Esophagus muscularis mucosa (tissue), 4 donors: ENCODE measurements around the gene RPRML. TPM values are rescaled to one million over a fixed set of nuclear protein-coding genes. Genes with fewer than 3 reads are reported as not detected.
"Not testable (repeated sequence)": the region's sequence is repeated elsewhere in the genome, so short reads cannot be mapped to it uniquely, and the experiment has no call there.

Experiments used
- DNase-seq: peaks from one replicate; pipeline ENCODE4 v3.0.0-alpha.2; 2017; ENCODE audit errors: extremely low spot score
- H3K27ac ChIP-seq, 4 donors: fragments of 200-600 bp; sonication (generic); replicated peaks in 1 of 4; 1 replicate in 3 of 4; 2 replicates in 1 of 4; pipeline ENCODE4 v1.5.1; 2016 to 2019; ENCODE audit warnings: mild to moderate bottlenecking in 1 of 4
- H3K27me3 ChIP-seq, 4 donors: fragments of 200-600 bp; sonication (generic); one replicate each; pipeline versions ENCODE4 v1.5.1 to v1.6.0; 2016 to 2019
- H3K36me3 ChIP-seq, 4 donors: fragments of 200-600 bp; sonication (generic); one replicate each; pipeline ENCODE4 v1.5.1; 2016 to 2019
- H3K4me1 ChIP-seq, 4 donors: fragments of 200-600 bp; sonication (generic); one replicate each; pipeline ENCODE4 v1.5.1; 2016 to 2019
- H3K4me3 ChIP-seq, 4 donors: fragments of 200-600 bp; sonication (generic); 1 replicate in 2 of 4; 2 replicates in 2 of 4; pipeline ENCODE4 v1.5.1; 2016 to 2019; ENCODE audit warnings: mild to moderate bottlenecking in 4 of 4, moderate library complexity in 1 of 4
- H3K9me3 ChIP-seq, 4 donors: fragments of 200-600 bp; sonication (generic); 1 replicate in 3 of 4; 2 replicates in 1 of 4; pipeline ENCODE4 v1.5.1; 2016 to 2019
- CTCF ChIP-seq, 3 experiments: fragments of 200-600 bp in 2 of 3; fragments of 450-650 bp in 1 of 3; sonication (generic) in 2 of 3; IDR thresholded peaks; one replicate each; pipeline ENCODE4 v1.5.1; 2017 to 2019; ENCODE audit warnings: antibody characterized with exemption in 3 of 3, mild to moderate bottlenecking in 2 of 3, moderate library complexity in 1 of 3
- EP300 ChIP-seq: sonication (generic); formaldehyde crosslinking; IDR thresholded peaks from one replicate; pipeline ENCODE4 v1.6.1; 2017; ENCODE audit warnings: antibody characterized with exemption
- POLR2A ChIP-seq: fragments of 450-650 bp; IDR thresholded peaks from one replicate; pipeline ENCODE4 v1.6.1; 2017; ENCODE audit warnings: antibody characterized with exemption, moderate library complexity, mild to moderate bottlenecking, low read depth
- POLR2AphosphoS5 ChIP-seq, 2 donors: sonication (generic); formaldehyde crosslinking; IDR thresholded peaks; one replicate each; pipeline ENCODE4 v1.6.1; 2017; ENCODE audit warnings: antibody characterized with exemption in 2 of 2
- WGBS: methylation state at CpG from one replicate; pipeline ENCODE4 v1.1.5; 2018; 5-methylcytosine and 5-hydroxymethylcytosine counted together
- intact Hi-C: fragments of 100-400 bp; cut with DNase I; formaldehyde crosslinking; loops from one replicate; pipeline ENCODE4 v1.15.1; 2023
- total RNA-seq, 4 donors: library from RNA; depleted of rRNA; stranded (reverse); fragments of >200 nt; gene quantifications; one replicate each; pipeline versions ENCODE4 v1.1.0 to v1.2.1, GENCODE V29; 2016

RPRML gene
- under 1 TPM in 2 of 4 donors, not detected in 2; 0.26 to 0.50 TPM for total RNA-seq

DNA sequence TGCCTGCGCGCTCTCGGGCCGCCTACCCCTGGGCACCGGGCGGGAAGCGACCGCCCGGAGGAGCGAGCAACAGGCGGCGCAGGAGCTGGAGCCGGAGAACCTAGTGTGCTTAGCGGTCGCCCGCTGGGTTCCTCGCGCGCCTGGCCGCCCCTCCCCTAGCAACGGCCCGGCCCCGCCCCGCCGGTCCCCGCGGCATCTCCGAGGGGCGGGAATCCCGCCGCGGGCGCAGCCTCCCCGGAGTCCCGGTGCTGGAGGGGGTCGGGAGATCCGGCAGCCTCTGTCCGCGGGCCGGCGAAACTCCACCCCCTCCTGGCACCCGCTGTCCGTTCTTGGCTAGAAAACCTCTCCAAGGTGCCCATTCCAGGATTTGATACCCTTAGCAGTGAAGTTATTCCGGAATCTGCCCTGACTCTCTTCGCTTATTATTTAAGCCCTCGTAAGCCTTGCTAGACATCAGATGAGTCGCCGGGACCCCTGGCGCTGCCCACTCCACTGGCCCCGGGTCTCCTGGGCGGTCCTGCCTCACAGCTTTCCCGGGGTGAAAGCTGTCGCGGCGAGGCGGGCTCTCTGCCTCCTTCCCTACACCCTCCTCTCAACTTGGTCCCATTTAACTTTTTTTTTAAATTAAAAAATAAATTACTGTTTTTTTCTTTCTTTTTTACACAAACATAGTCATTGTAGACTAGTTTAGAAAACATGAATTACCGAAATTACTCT lies at the start of gene RPRML:
Gene RPRML (minus strand): TSS at position 107 of the 717 bp plus-strand sequence. CDS start 246 bp downstream, outside the sequence.
- no peak for DNase-seq
- intact Hi-C loops: no loop called here

GRCh38 chr17:47016966-47017365 lies 37.9 kb upstream of the RPRML start:
- H3K27me3 ChIP-seq, intact Hi-C loops: not testable (repeated sequence)

More for the DNA sequence above, at the start of gene RPRML:
- Histone ChIP-seq H3K4me3 (peak within 1 kb of the TSS; percentile 60 to 67 (median 62)), H3K27me3 (peaks cover 0 to 70% (median 22%) of the 10 kb centered on the region in 4 donors), H3K36me3 (no peaks in the 10 kb centered on the region), H3K9me3 (no peaks in the 10 kb centered on the region), H3K4me1 (peaks cover 17 to 22% (median 22%) of the 10 kb centered on the region in 4 donors), H3K27ac (no peak within 1 kb of the TSS)
- WGBS: 3% methylated on average over 20 of the region's 57 CpGs
- TF ChIP-seq CTCF (IDR thresholded peaks at IDR 0.05) (no peak), EP300 (no peak), POLR2A (no peak), POLR2AphosphoS5 (IDR thresholded peaks at IDR 0.05) (no peak)

GRCh38 chr17:47013341-47013740 lies 34.3 kb upstream of the RPRML start:
- Histone ChIP-seq H3K27me3 (no peaks in the 10 kb centered on the region), H3K36me3 (peaks cover 0 to 11% (median 3%) of the 10 kb centered on the region in 4 donors), H3K4me3 (no peak overlapping the region), H3K4me1 (no peaks in the 10 kb centered on the region), H3K9me3 (no peaks in the 10 kb centered on the region), H3K27ac (no peak overlapping the region)
- no peak for DNase-seq
- WGBS: 90% methylated on average over 2 of the region's 2 CpGs
- intact Hi-C loops: no loop called here
- TF ChIP-seq POLR2A: no peak
- no peak for TF ChIP-seq EP300

More at GRCh38 chr17:47016966-47017365, 37.9 kb upstream of the RPRML start:
- H3K9me3 ChIP-seq, H3K36me3 ChIP-seq, H3K4me1 ChIP-seq, H3K27ac ChIP-seq, H3K4me3 ChIP-seq, DNase-seq: not testable (repeated sequence)
- no CpG with 5 or more reads among the region's 15 CpGs for WGBS

DNA sequence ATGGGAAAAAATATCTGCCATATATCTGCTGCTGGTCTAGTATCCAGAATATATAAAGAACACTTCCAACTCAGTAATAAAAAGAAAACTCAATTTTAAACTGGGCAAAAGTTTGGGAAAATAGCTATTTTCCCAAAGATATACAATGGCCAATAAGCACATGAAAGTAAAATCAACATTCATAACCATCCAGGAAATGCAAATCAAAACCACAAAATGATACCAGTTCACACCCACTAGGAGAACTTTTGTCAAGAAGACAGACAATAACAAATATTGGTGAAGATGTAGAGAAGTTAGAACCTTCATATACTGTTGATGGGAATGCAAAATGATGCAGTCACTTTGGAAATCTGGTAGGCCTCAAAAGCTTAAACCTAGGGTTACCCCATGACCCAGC lies 33.4 kb upstream of the RPRML start:
- TF ChIP-seq POLR2AphosphoS5 (IDR thresholded peaks at IDR 0.05) (no peak), CTCF (IDR thresholded peaks at IDR 0.05) (no peak), POLR2A (no peak), EP300 (no peak)

DNA sequence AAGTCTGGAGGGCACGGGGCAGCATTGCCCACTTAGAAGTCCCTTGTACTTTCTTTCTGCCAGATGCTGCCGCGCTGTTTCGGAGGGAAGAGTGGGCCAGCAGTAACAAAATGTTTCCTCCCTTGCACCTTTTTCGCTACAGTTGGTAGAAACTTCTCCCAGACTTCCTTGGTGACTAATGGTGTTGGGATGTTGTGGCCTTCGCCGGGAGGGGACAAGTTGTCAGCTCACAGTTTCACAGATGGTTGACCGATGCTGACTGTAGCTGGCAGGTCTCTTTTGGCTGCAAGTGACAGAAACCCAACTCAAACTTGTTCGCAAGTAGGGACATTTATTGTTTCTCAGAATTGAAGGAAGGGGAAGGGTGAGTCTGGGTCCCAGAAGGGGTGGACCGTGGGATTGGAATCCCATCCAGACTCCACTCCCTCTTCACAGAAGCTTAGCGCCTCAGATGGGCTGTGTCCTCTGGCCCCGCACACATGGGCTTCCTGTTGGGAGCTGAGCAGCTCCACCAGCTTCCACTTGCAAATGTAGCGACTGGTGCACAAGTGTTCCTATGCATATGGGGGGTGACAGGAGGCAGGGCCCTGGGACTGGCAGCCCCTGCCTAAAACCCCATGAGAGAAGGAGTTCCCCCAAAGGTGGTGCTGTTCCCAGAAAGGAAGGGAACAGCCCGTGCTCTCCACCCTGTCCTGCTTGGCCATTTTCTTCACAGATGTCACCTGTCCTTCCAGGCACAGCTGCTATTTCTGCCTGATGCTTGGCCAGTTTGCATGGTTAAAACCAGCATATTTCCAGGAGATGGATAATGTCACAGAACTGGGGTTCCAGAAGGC lies 30.9 kb upstream of the RPRML start:
- no peak for DNase-seq
- TF ChIP-seq CTCF (IDR thresholded peaks at IDR 0.05): no peak
- no peak for TF ChIP-seq POLR2AphosphoS5 (IDR thresholded peaks at IDR 0.05)
- no peak for TF ChIP-seq POLR2A
- no peak for TF ChIP-seq EP300
- peaks cover 0 to 6% (median 2%) of the 10 kb centered on the region in 4 donors for H3K4me1 ChIP-seq
- H3K9me3 ChIP-seq: no peaks in the 10 kb centered on the region
- intact Hi-C loops: no loop called here
- no peaks in the 10 kb centered on the region for H3K27me3 ChIP-seq
- H3K4me3 ChIP-seq: no peak overlapping the region
- no peak overlapping the region for H3K27ac ChIP-seq
- H3K36me3 ChIP-seq: peaks cover 0 to 7% (median 3%) of the 10 kb centered on the region in 4 donors
- WGBS: 89% methylated on average over 13 of the region's 14 CpGs

More for the DNA sequence above, 33.4 kb upstream of the RPRML start:
- Histone ChIP-seq H3K36me3 (peaks cover 0 to 7% (median 3%) of the 10 kb centered on the region in 4 donors), H3K9me3 (no peaks in the 10 kb centered on the region), H3K4me1 (no peaks in the 10 kb centered on the region), H3K27ac (no peak overlapping the region), H3K4me3 (no peak overlapping the region), H3K27me3 (no peaks in the 10 kb centered on the region)
- no peak for DNase-seq
- intact Hi-C loops: no loop called here
